WTC11 (cell line): ENCODE results near the gene DMRT2. TPM values are rescaled to one million over a fixed set of nuclear protein-coding genes. Genes with fewer than 3 reads are reported as not detected.

Experiments used
- ATAC-seq: fragments of 200-7000 bp; cut with Tn5 transposase; 2 replicates; pipeline ENCODE4 v1.10.0; 2021; ENCODE audit warnings: mild to moderate bottlenecking, moderate library complexity
- CTCF ChIA-PET: fragments of 300-600 bp; sonication (Branson Sonifier 250); formaldehyde crosslinking; loops from one replicate; lab custom pipeline; 2021; ENCODE audit warnings: antibody characterized with exemption; lab: Charles Lee
- POLR2A ChIA-PET: fragments of 350-600 bp; sonication (Branson Sonifier 250); formaldehyde crosslinking; loops from one replicate; lab custom pipeline; 2021; ENCODE audit warnings: antibody characterized with exemption; lab: Charles Lee
- DNase-seq: peaks from one replicate; pipeline ENCODE4 v3.0.0; 2021; ENCODE audit warnings: low spot score
- H3K27ac Mint-ChIP-seq: 2 replicates; pipeline ENCODE4 v1.8.0; 2021; ENCODE audit warnings: mixed read lengths
- H3K27me3 Mint-ChIP-seq: 2 replicates; pipeline ENCODE4 v1.8.0; 2021; ENCODE audit warnings: low read depth, mild to moderate bottlenecking, moderate library complexity, mixed read lengths
- H3K36me3 Mint-ChIP-seq: 2 replicates; pipeline ENCODE4 v1.8.0; 2021; ENCODE audit warnings: mixed read lengths
- H3K4me1 Mint-ChIP-seq: 2 replicates; pipeline ENCODE4 v1.8.0; 2022; ENCODE audit warnings: mixed read lengths
- H3K4me3 Mint-ChIP-seq: 2 replicates; pipeline ENCODE4 v1.8.0; 2021; ENCODE audit warnings: mild to moderate bottlenecking, moderate library complexity, mixed read lengths
- H3K9me3 Mint-ChIP-seq: 2 replicates; pipeline ENCODE4 v1.8.0; 2021; ENCODE audit warnings: mixed read lengths
- CREB1 ChIP-seq: sonication (generic); formaldehyde crosslinking; IDR thresholded peaks from 2 replicates; pipeline ENCODE4 v1.8.0; 2023; ENCODE audit warnings: mild to moderate bottlenecking, missing genetic modification reagents
- EMX1 ChIP-seq: fragments of 250-450 bp; sonication (Bioruptor Pico); IDR thresholded peaks from 2 replicates; pipeline ENCODE4 v1.8.0; 2021; ENCODE audit warnings: mild to moderate bottlenecking
- GTF2I ChIP-seq: fragments of 250-450 bp; sonication (Bioruptor Pico); conservative IDR thresholded peaks from 2 replicates; pipeline ENCODE4 v1.4.0; 2021; ENCODE audit warnings: mild to moderate bottlenecking
- JAZF1 ChIP-seq: fragments of 250-450 bp; sonication (Bioruptor Pico); IDR thresholded peaks from 2 replicates; pipeline ENCODE4 v1.9.0; 2021; ENCODE audit warnings: moderate library complexity, mild to moderate bottlenecking, inconsistent platforms
- NFYB ChIP-seq: sonication (generic); formaldehyde crosslinking; conservative IDR thresholded peaks from 2 replicates; pipeline ENCODE4 v1.8.0; 2022; ENCODE audit warnings: low read depth, missing genetic modification reagents
- SMAD3 ChIP-seq: sonication (generic); formaldehyde crosslinking; IDR thresholded peaks from 2 replicates; pipeline ENCODE4 v1.8.0; 2022; ENCODE audit warnings: missing genetic modification reagents, mild to moderate bottlenecking, borderline replicate concordance
- ZBTB21 ChIP-seq: sonication (generic); formaldehyde crosslinking; IDR thresholded peaks from 2 replicates; pipeline ENCODE4 v1.8.1; 2023; ENCODE audit warnings: mild to moderate bottlenecking, missing genetic modification reagents, borderline replicate concordance
- ZNF138 ChIP-seq: sonication (generic); formaldehyde crosslinking; conservative IDR thresholded peaks from 2 replicates; pipeline ENCODE4 v1.8.1; 2022; ENCODE audit warnings: mild to moderate bottlenecking, moderate library complexity, missing genetic modification reagents
- total RNA-seq: library from RNA; stranded (reverse); gene quantifications from 3 replicates; pipeline ENCODE4 v1.2.3, GENCODE V29; 2021
- TF ChIP-seq, protein P1 (sequence below): sonication (generic); formaldehyde crosslinking; IDR thresholded peaks from 2 replicates; pipeline ENCODE4 v1.8.0; 2022; ENCODE audit warnings: mild to moderate bottlenecking, missing genetic modification reagents
- TF ChIP-seq, protein P2 (sequence below): sonication (generic); formaldehyde crosslinking; IDR thresholded peaks from 2 replicates; pipeline ENCODE4 v1.8.1; 2022; ENCODE audit warnings: low read depth, mild to moderate bottlenecking, moderate library complexity, missing genetic modification reagents, borderline replicate concordance
- TF ChIP-seq, protein P3 (sequence below): sonication (generic); formaldehyde crosslinking; conservative IDR thresholded peaks from 2 replicates; pipeline ENCODE4 v1.8.1; 2022; ENCODE audit warnings: mild to moderate bottlenecking, missing genetic modification reagents
- TF ChIP-seq, protein P4 (sequence below): sonication (generic); formaldehyde crosslinking; IDR thresholded peaks from 2 replicates; pipeline ENCODE4 v1.8.1; 2023; ENCODE audit warnings: mild to moderate bottlenecking, missing genetic modification reagents, moderate library complexity
- TF ChIP-seq, protein P5 (sequence below): sonication (generic); formaldehyde crosslinking; conservative IDR thresholded peaks from 2 replicates; pipeline ENCODE4 v1.8.1; 2023; ENCODE audit warnings: mild to moderate bottlenecking, low read depth, missing genetic modification reagents, moderate library complexity
- TF ChIP-seq, protein P6 (sequence below): fragments of 250-450 bp; sonication (Bioruptor Pico); IDR thresholded peaks from 2 replicates; pipeline ENCODE4 v1.9.0; 2021; ENCODE audit warnings: mild to moderate bottlenecking
- TF ChIP-seq, protein P7 (sequence below): sonication (generic); formaldehyde crosslinking; IDR thresholded peaks from 2 replicates; pipeline ENCODE4 v1.8.1; 2022; ENCODE audit warnings: mild to moderate bottlenecking, missing genetic modification reagents, moderate library complexity, borderline replicate concordance
- TF ChIP-seq, protein P8 (sequence below): sonication (generic); formaldehyde crosslinking; IDR thresholded peaks from 2 replicates; pipeline ENCODE4 v1.8.0; 2023; ENCODE audit warnings: missing genetic modification reagents, mild to moderate bottlenecking, borderline replicate concordance
- TF ChIP-seq, protein P9 (sequence below): sonication (generic); formaldehyde crosslinking; IDR thresholded peaks from 2 replicates; pipeline ENCODE4 v1.8.0; 2022; ENCODE audit warnings: mild to moderate bottlenecking, missing genetic modification reagents

DMRT2 gene
- total RNA-seq, 1 experiment from 2014 or later, result not detected

DNA sequence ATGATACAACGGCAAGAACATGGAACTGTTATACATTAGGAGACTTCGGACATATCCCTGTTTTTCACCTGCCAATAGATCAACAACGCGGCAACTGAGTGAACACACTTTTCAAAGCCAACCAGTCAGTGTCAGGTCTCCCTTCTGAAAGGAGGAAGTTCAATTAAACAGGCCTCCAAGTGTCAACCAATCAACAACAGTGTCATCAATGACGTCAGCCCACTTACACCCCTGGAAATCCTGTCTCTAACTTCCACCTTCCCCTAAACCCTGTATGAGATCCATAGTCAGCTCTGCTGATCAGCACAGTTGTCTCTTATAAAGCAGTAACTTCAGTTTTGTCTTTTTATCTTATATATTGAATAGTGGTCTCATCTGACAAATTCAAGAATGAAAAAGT is 37.1 kb upstream of the DMRT2 start:
- Mint-ChIP-seq H3K4me3 (no peak overlapping the region), H3K4me1 (peaks cover 12% of the 10 kb centered on the region), H3K27ac (no peak overlapping the region), H3K9me3 (no peaks in the 10 kb centered on the region), H3K27me3 (peaks cover 28% of the 10 kb centered on the region), H3K36me3 (no peaks in the 10 kb centered on the region)
- POLR2A ChIA-PET, result no interaction called here
- CTCF ChIA-PET, result no interaction called here
- no peak for TF ChIP-seq ZBTB21
- DNase-seq (no peak), ATAC-seq (no peak)

DNA sequence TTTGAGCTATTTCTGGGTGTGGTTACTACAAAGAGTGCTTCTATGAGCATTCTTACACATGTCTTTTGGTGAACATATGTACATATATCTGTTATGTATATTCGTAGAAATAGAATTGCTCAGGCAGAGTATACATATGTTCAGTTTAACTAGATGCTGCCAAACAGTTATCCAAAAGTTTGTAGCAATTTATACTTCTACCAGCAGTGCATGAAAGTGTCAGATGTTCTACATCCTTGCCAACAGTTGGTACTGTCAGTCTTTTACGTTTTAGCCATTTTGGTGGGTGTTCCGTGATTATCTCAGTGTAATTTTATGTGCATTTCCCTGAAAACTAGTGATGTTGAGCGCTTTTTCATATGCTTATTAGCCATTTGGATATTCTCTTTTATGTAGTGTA is 35.9 kb upstream of the DMRT2 start:
- H3K4me1 Mint-ChIP-seq, result peaks cover 11% of the 10 kb centered on the region
- CTCF ChIA-PET, result no interaction called here
- H3K36me3 Mint-ChIP-seq, result no peaks in the 10 kb centered on the region
- DNase-seq, result no peak
- H3K27ac Mint-ChIP-seq, result no peak overlapping the region
- POLR2A ChIA-PET, result no interaction called here
- H3K4me3 Mint-ChIP-seq, result no peak overlapping the region
- TF ChIP-seq ZNF138 (CRISPR knock-in tag), result no peak
- TF ChIP-seq, protein P1, sequence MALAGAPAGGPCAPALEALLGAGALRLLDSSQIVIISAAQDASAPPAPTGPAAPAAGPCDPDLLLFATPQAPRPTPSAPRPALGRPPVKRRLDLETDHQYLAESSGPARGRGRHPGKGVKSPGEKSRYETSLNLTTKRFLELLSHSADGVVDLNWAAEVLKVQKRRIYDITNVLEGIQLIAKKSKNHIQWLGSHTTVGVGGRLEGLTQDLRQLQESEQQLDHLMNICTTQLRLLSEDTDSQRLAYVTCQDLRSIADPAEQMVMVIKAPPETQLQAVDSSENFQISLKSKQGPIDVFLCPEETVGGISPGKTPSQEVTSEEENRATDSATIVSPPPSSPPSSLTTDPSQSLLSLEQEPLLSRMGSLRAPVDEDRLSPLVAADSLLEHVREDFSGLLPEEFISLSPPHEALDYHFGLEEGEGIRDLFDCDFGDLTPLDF (CRISPR knock-in tag), result no peak
- TF ChIP-seq, protein P2, sequence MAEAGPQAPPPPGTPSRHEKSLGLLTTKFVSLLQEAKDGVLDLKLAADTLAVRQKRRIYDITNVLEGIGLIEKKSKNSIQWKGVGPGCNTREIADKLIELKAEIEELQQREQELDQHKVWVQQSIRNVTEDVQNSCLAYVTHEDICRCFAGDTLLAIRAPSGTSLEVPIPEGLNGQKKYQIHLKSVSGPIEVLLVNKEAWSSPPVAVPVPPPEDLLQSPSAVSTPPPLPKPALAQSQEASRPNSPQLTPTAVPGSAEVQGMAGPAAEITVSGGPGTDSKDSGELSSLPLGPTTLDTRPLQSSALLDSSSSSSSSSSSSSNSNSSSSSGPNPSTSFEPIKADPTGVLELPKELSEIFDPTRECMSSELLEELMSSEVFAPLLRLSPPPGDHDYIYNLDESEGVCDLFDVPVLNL, result no peak
- TF ChIP-seq, protein P3, sequence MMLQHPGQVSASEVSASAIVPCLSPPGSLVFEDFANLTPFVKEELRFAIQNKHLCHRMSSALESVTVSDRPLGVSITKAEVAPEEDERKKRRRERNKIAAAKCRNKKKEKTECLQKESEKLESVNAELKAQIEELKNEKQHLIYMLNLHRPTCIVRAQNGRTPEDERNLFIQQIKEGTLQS (CRISPR knock-in tag), result no peak
- TF ChIP-seq, protein P4, sequence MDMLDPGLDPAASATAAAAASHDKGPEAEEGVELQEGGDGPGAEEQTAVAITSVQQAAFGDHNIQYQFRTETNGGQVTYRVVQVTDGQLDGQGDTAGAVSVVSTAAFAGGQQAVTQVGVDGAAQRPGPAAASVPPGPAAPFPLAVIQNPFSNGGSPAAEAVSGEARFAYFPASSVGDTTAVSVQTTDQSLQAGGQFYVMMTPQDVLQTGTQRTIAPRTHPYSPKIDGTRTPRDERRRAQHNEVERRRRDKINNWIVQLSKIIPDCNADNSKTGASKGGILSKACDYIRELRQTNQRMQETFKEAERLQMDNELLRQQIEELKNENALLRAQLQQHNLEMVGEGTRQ, result no peak
- no peak for TF ChIP-seq EMX1 (CRISPR knock-in tag)
- TF ChIP-seq, protein P5, sequence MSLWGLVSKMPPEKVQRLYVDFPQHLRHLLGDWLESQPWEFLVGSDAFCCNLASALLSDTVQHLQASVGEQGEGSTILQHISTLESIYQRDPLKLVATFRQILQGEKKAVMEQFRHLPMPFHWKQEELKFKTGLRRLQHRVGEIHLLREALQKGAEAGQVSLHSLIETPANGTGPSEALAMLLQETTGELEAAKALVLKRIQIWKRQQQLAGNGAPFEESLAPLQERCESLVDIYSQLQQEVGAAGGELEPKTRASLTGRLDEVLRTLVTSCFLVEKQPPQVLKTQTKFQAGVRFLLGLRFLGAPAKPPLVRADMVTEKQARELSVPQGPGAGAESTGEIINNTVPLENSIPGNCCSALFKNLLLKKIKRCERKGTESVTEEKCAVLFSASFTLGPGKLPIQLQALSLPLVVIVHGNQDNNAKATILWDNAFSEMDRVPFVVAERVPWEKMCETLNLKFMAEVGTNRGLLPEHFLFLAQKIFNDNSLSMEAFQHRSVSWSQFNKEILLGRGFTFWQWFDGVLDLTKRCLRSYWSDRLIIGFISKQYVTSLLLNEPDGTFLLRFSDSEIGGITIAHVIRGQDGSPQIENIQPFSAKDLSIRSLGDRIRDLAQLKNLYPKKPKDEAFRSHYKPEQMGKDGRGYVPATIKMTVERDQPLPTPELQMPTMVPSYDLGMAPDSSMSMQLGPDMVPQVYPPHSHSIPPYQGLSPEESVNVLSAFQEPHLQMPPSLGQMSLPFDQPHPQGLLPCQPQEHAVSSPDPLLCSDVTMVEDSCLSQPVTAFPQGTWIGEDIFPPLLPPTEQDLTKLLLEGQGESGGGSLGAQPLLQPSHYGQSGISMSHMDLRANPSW, result no peak
- TF ChIP-seq, protein P6, sequence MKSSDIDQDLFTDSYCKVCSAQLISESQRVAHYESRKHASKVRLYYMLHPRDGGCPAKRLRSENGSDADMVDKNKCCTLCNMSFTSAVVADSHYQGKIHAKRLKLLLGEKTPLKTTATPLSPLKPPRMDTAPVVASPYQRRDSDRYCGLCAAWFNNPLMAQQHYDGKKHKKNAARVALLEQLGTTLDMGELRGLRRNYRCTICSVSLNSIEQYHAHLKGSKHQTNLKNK (CRISPR knock-in tag), result no peak
- TF ChIP-seq JAZF1 (CRISPR knock-in tag), result no peak
- no peak for ATAC-seq
- H3K27me3 Mint-ChIP-seq, result peaks cover 21% of the 10 kb centered on the region
- no peaks in the 10 kb centered on the region for H3K9me3 Mint-ChIP-seq

DNA sequence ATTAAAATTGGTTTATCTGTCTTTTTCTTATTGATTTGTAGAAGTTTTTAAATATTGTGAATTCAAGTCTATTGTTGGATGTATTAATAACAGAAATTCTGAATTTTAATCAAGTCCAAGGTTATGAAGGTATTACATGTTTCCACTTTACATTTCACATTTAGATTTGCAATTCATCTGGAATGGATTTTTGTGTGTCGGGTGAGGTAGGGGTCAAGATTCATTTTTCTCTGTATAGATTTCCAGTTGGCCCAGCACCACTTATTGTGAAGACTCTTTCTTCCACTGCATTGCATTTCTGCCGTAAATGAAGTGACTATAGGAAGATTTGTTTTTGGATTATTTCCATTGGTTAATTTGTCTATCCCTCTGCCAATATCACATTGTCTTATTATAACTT is 35.5 kb upstream of the DMRT2 start:
- Mint-ChIP-seq H3K27me3 (peaks cover 18% of the 10 kb centered on the region), H3K4me3 (no peak overlapping the region), H3K4me1 (peaks cover 7% of the 10 kb centered on the region), H3K27ac (no peak overlapping the region), H3K9me3 (no peaks in the 10 kb centered on the region), H3K36me3 (no peaks in the 10 kb centered on the region)
- ATAC-seq (no peak), DNase-seq (no peak)
- ChIA-PET POLR2A (no interaction called here), CTCF (no interaction called here)
- TF ChIP-seq NFYB (CRISPR knock-in tag), result no peak
- TF ChIP-seq, protein P7, sequence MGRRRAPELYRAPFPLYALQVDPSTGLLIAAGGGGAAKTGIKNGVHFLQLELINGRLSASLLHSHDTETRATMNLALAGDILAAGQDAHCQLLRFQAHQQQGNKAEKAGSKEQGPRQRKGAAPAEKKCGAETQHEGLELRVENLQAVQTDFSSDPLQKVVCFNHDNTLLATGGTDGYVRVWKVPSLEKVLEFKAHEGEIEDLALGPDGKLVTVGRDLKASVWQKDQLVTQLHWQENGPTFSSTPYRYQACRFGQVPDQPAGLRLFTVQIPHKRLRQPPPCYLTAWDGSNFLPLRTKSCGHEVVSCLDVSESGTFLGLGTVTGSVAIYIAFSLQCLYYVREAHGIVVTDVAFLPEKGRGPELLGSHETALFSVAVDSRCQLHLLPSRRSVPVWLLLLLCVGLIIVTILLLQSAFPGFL (CRISPR knock-in tag), result no peak
- TF ChIP-seq, protein P8, sequence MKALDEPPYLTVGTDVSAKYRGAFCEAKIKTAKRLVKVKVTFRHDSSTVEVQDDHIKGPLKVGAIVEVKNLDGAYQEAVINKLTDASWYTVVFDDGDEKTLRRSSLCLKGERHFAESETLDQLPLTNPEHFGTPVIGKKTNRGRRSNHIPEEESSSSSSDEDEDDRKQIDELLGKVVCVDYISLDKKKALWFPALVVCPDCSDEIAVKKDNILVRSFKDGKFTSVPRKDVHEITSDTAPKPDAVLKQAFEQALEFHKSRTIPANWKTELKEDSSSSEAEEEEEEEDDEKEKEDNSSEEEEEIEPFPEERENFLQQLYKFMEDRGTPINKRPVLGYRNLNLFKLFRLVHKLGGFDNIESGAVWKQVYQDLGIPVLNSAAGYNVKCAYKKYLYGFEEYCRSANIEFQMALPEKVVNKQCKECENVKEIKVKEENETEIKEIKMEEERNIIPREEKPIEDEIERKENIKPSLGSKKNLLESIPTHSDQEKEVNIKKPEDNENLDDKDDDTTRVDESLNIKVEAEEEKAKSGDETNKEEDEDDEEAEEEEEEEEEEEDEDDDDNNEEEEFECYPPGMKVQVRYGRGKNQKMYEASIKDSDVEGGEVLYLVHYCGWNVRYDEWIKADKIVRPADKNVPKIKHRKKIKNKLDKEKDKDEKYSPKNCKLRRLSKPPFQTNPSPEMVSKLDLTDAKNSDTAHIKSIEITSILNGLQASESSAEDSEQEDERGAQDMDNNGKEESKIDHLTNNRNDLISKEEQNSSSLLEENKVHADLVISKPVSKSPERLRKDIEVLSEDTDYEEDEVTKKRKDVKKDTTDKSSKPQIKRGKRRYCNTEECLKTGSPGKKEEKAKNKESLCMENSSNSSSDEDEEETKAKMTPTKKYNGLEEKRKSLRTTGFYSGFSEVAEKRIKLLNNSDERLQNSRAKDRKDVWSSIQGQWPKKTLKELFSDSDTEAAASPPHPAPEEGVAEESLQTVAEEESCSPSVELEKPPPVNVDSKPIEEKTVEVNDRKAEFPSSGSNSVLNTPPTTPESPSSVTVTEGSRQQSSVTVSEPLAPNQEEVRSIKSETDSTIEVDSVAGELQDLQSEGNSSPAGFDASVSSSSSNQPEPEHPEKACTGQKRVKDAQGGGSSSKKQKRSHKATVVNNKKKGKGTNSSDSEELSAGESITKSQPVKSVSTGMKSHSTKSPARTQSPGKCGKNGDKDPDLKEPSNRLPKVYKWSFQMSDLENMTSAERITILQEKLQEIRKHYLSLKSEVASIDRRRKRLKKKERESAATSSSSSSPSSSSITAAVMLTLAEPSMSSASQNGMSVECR (CRISPR knock-in tag), result no peak
- TF ChIP-seq, protein P6 (CRISPR knock-in tag), result no peak
- no peak for TF ChIP-seq GTF2I
- TF ChIP-seq CREB1, result no peak
- no peak for TF ChIP-seq SMAD3
- TF ChIP-seq, protein P9, sequence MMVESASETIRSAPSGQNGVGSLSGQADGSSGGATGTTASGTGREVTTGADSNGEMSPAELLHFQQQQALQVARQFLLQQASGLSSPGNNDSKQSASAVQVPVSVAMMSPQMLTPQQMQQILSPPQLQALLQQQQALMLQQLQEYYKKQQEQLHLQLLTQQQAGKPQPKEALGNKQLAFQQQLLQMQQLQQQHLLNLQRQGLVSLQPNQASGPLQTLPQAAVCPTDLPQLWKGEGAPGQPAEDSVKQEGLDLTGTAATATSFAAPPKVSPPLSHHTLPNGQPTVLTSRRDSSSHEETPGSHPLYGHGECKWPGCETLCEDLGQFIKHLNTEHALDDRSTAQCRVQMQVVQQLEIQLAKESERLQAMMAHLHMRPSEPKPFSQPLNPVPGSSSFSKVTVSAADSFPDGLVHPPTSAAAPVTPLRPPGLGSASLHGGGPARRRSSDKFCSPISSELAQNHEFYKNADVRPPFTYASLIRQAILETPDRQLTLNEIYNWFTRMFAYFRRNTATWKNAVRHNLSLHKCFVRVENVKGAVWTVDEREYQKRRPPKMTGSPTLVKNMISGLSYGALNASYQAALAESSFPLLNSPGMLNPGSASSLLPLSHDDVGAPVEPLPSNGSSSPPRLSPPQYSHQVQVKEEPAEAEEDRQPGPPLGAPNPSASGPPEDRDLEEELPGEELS (CRISPR knock-in tag), result no peak
